Raji (cell line): ENCODE data around the gene MLX.
A peak's percentile ranks its signal among the peaks of the same experiment; 100 is the strongest.
"Not testable (repeated sequence)": the region's sequence is repeated elsewhere in the genome, so short reads cannot be mapped to it uniquely, and the experiment has no call there.

Experiments used
- POLR2A ChIP-seq: IDR thresholded peaks from 2 replicates; pipeline ENCODE4 v1.6.1; 2011; ENCODE audit warnings: low read depth, low read length, control low read depth; ENCODE audit not compliant: insufficient read depth

Gene MLX

GRCh38 chr17:42547698-42548069 is 19.2 kb upstream of the MLX start:
- no peak for TF ChIP-seq POLR2A

- no peak for TF ChIP-seq POLR2A
Measured at GRCh38 chr17:42548070-42548837, 18.6 kb upstream of the MLX start.

GRCh38 chr17:42548993-42549755 is 17.7 kb upstream of the MLX start:
- no peak for TF ChIP-seq POLR2A

- TF ChIP-seq POLR2A, result not testable (repeated sequence)
Measured at GRCh38 chr17:42552736-42553135, 14.2 kb upstream of the MLX start, which contains the start of gene HSD17B1. TSS of gene HSD17B1 (plus strand) at chr17:42552923. CDS start at chr17:42552934, 11 bp downstream.

DNA sequence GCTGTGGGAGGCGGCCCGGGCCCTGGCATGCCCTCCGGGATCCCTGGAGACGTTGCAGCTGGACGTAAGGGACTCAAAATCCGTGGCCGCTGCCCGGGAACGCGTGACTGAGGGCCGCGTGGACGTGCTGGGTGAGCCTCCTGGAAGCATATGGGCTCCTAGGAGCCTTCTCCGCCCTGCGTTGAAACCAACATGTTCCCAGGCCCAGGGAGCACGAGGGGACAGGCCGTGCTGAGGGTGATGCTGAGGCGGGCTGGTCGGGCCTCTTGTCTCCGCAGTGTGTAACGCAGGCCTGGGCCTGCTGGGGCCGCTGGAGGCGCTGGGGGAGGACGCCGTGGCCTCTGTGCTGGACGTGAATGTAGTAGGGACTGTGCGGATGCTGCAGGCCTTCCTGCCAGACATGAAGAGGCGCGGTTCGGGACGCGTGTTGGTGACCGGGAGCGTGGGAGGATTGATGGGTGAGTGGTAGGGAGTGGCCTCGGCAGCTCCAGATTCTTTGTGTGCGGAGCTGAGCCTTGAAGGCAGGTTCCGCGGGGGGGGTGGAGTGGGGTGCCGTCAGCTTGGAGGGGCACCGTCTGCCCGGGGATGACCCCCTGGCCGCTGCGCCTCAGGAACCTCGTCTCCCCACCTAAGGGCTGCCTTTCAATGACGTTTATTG is 13.6 kb upstream of the MLX start:
- TF ChIP-seq POLR2A, result no peak

- TF ChIP-seq POLR2A, result no peak
Measured at GRCh38 chr17:42553866-42554249, 13.0 kb upstream of the MLX start.

DNA sequence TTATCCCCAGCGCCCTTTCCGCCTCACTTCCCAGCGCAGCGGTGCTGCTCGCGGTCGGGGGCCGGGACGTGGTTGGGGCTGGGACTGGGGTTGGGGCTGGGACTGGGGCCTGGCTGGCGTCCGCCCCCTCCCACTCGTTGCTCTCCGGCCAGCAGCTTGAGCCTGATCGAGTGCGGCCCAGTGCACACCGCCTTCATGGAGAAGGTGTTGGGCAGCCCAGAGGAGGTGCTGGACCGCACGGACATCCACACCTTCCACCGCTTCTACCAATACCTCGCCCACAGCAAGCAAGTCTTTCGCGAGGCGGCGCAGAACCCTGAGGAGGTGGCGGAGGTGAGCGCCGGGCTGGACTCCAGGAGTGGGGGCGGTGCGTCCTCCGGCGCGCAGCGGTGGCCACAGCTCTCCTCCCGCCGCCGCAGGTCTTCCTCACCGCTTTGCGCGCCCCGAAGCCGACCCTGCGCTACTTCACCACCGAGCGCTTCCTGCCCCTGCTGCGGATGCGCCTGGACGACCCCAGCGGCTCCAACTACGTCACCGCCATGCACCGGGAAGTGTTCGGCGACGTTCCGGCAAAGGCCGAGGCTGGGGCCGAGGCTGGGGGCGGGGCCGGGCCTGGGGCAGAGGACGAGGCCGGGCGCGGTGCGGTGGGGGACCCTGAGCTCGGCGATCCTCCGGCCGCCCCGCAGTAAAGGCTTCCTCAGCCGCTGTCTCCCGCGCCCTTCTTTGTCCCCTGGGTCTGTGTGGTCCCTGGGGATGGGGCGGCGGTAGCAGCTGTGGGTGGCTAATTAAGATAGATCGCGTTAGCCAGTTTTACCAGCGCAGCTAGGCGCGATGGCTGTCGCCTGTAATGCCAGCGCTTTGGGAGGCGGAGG is 12.4 kb upstream of the MLX start:
- TF ChIP-seq POLR2A, result peak; percentile 92

- TF ChIP-seq POLR2A, result no peak
Measured at GRCh38 chr17:42555122-42555622, 11.7 kb upstream of the MLX start.

- no peak for TF ChIP-seq POLR2A
Measured at GRCh38 chr17:42559075-42559474, 7.8 kb upstream of the MLX start.

GRCh38 chr17:42560246-42560645 is 6.7 kb upstream of the MLX start:
- no peak for TF ChIP-seq POLR2A

GRCh38 chr17:42561897-42562387 is 5.0 kb upstream of the MLX start, which contains the start of gene COASY:
TSS of gene COASY (plus strand) at chr17:42562148. CDS start at chr17:42562623, 475 bp downstream.
- peak; percentile 81 for TF ChIP-seq POLR2A

DNA sequence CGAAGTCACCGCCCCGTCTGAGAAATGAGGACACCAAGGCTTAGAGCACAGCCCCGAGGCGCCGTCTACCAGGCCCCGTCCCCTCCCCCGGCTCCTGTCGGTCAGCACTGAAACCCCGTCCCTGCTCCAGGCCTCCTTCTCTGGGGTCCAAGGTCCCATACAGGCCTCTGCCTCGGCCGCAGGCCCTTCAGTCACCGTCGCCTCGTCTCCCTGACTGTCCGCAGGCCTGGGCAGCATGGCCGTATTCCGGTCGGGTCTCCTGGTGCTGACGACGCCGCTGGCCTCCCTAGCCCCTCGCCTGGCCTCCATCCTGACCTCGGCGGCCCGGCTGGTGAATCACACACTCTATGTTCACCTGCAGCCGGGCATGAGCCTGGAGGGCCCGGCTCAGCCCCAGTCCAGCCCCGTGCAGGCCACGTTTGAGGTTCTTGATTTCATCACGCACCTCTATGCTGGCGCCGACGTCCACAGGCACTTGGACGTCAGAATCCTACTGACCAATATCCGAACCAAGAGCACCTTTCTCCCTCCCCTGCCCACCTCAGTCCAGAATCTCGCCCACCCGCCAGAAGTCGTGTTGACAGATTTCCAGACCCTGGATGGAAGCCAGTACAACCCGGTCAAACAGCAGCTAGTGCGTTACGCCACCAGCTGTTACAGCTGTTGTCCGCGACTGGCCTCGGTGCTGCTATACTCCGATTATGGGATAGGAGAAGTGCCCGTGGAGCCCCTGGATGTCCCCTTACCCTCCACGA is 4.3 kb upstream of the MLX start:
- no peak for TF ChIP-seq POLR2A

DNA sequence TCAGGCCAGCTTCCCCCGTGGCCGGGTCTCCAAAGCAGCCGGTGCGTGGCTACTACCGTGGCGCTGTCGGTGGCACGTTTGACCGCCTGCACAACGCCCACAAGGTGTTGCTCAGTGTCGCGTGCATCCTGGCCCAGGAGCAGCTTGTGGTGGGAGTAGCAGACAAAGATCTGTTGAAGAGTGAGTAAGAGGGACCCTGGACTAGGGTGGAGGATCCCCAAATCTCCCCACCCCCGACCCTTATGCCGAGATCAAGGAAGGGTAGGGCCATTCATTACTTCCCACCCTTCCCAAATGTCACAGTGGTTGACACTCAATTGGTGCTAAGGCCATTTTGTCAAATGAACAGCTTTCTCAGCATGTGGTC is 3.8 kb upstream of the MLX start:
- TF ChIP-seq POLR2A, result no peak

DNA sequence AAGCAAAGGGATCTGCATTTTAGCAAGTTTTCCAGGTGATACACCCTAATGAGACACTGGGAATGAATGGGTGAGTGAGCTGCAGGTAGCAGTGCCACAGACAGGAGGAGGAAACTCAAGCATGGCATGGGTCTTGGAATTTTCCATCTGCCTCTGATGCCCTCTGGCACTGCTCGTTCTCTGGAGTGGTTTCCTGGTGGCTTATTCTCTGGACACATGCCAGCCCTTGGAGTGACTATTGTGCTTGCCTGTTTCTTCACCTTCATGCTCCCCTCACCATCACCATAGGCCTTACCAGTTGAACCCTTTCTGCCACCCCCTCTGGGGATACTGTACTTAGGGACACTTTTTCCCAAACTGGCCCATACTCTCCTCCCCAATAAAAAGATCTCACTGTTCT is 3.4 kb upstream of the MLX start:
- TF ChIP-seq POLR2A, result no peak

DNA sequence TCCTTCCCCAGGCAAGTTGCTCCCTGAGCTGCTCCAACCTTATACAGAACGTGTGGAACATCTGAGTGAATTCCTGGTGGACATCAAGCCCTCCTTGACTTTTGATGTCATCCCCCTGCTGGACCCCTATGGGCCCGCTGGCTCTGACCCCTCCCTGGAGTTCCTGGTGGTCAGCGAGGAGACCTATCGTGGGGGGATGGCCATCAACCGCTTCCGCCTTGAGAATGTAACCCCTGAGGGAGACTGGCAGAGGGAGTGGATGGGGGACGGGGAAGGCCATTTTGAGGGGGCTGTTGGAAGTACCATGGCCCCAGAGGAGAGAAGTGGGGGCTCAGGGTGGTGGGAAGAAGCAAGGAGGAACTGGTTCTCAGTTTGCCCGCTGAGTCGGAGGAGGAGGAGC is 3.0 kb upstream of the MLX start:
- TF ChIP-seq POLR2A, result no peak
